HepG2 (cell line): ENCODE data around the gene STK24.

ENCODE experiments used
- ARID2 ChIP-seq: sonication (generic); formaldehyde crosslinking; IDR thresholded peaks from 2 replicates; pipeline ENCODE4 v1.8.1; 2022; ENCODE audit warnings: mild to moderate bottlenecking, missing genetic modification reagents, borderline replicate concordance
- EP300 ChIP-seq, 3 experiments: sonication (generic) in 1 of 3; formaldehyde crosslinking in 1 of 3; IDR thresholded peaks; 2 replicates each; pipeline versions ENCODE4 v1.5.1 to v1.6.1; 2011 to 2020; ENCODE audit warnings: low read depth in 2 of 3, low read length in 2 of 3, borderline replicate concordance in 1 of 3, improper control_type of control experiment in 1 of 3, mild to moderate bottlenecking in 1 of 3, missing genetic modification reagents in 1 of 3, moderate library complexity in 1 of 3
- PAX8 ChIP-seq: sonication (generic); formaldehyde crosslinking; IDR thresholded peaks from 2 replicates; pipeline ENCODE4 v1.8.0; 2022; ENCODE audit warnings: mild to moderate bottlenecking, missing genetic modification reagents, borderline replicate concordance
- TBP ChIP-seq: sonication (generic); formaldehyde crosslinking; IDR thresholded peaks from 2 replicates; pipeline ENCODE4 v1.5.0; 2020; ENCODE audit warnings: missing genetic modification reagents
- ZFP36 ChIP-seq: fragments of 150-350 bp; IDR thresholded peaks from 2 replicates; pipeline ENCODE4 v1.6.1; 2018; ENCODE audit warnings: borderline replicate concordance, low read length, low read depth; ENCODE audit not compliant: partially characterized antibody
- TF ChIP-seq, protein P1 (sequence below): sonication (generic); formaldehyde crosslinking; IDR thresholded peaks from 2 replicates; pipeline ENCODE4 v1.5.0; 2020; ENCODE audit warnings: mild to moderate bottlenecking, missing genetic modification reagents, moderate library complexity

GRCh38 chr13:98487016-98487415 is 89.9 kb downstream of the STK24 start:
- TF ChIP-seq ARID2 (CRISPR knock-in tag) (no peak), PAX8 (CRISPR knock-in tag) (no peak), TBP (no peak), ZFP36 (no peak), EP300 (IDR thresholded peaks at IDR 0.05; ENCODE audit: low read depth in 2 of 2, low read length in 2 of 2) (no peak), EP300 (CRISPR knock-in tag; IDR thresholded peaks at IDR 0.05; ENCODE audit: borderline replicate concordance) (no peak)
- TF ChIP-seq, protein P1, sequence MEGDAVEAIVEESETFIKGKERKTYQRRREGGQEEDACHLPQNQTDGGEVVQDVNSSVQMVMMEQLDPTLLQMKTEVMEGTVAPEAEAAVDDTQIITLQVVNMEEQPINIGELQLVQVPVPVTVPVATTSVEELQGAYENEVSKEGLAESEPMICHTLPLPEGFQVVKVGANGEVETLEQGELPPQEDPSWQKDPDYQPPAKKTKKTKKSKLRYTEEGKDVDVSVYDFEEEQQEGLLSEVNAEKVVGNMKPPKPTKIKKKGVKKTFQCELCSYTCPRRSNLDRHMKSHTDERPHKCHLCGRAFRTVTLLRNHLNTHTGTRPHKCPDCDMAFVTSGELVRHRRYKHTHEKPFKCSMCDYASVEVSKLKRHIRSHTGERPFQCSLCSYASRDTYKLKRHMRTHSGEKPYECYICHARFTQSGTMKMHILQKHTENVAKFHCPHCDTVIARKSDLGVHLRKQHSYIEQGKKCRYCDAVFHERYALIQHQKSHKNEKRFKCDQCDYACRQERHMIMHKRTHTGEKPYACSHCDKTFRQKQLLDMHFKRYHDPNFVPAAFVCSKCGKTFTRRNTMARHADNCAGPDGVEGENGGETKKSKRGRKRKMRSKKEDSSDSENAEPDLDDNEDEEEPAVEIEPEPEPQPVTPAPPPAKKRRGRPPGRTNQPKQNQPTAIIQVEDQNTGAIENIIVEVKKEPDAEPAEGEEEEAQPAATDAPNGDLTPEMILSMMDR (CRISPR knock-in tag), result no peak
